Fibroblast of skin of abdomen (primary cell): ENCODE measurements around the gene GTF2IRD1.
A peak's percentile ranks its signal among the peaks of the same experiment; 100 is the strongest.
"Not testable (repeated sequence)": the region's sequence is repeated elsewhere in the genome, so short reads cannot be mapped to it uniquely, and the experiment has no call there.

Experiments used
- DNase-seq: peaks from one replicate; pipeline ENCODE4 v3.0.0-alpha.2; 2013

Gene GTF2IRD1

DNA sequence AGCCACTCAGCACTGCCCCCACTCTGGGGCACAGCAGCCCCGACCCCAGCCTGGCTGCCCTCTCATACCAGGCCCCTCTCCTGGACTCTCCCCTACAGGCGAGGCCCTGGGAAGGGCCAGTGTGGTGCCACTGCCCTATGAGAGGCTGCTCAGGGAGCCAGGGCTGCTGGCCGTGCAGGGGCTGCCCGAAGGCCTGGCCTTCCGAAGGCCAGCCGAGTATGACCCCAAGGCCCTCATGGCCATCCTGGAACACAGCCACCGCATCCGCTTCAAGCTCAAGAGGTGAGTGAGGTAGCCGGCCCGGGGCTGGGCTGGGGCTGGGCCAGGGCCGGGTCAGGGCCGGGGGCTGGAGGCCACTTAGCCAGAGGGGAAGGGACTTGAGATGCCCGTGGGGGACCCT, 64.3 kb downstream of the GTF2IRD1 start:
- DNase-seq: no peak

DNA sequence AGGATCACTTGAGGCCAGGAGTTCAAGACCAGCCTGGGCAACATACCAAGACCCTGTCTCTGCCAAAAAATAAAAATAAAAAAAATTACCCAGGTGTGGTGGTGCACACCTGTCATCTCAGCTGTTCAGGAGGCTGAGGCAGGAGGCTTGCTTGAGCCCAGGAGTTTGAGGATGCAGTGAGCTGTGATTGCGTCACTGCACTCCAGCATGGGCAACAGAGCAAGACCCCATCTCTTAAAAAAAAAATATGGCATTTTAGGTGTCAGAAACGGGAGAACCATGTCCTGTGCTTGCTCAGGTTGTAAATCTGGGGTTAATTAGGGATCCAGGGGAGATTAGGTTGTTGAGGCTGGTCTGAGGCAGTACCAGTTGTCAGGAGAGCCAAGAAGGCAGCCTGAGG, 64.9 kb downstream of the GTF2IRD1 start:
- no peak for DNase-seq

DNA sequence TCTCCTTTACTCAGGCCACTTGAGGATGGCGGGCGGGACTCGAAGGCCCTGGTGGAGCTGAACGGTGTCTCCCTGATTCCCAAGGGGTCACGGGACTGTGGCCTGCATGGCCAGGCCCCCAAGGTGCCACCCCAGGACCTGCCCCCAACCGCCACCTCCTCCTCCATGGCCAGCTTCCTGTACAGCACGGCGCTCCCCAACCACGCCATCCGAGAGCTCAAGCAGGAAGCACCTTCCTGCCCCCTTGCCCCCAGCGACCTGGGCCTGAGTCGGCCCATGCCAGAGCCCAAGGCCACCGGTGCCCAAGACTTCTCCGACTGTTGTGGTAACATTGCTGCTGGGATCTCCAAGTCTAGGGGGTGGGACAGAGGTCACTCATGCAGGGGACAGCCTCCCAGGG, 65.7 kb downstream of the GTF2IRD1 start:
- no peak for DNase-seq

DNA sequence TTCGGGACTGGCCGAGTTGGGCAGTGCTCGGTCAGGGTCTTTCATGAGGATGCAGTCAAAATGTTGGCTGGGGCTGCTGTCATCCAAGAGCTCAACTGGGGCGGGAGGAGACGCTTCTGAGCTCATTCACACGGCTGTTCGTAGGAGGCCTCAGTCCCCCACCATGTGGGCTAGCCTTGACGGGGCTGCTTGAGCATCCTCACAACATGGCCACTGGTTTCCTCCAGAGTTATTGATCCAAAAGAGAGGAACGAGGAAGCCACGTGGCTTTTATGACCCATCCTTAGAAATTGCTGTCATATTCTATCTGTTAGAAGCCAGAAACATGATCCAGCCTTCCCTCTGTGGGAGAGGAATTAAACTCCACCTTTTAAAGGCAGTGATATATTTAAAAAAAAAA, 68.1 kb downstream of the GTF2IRD1 start:
- no peak for DNase-seq

DNA sequence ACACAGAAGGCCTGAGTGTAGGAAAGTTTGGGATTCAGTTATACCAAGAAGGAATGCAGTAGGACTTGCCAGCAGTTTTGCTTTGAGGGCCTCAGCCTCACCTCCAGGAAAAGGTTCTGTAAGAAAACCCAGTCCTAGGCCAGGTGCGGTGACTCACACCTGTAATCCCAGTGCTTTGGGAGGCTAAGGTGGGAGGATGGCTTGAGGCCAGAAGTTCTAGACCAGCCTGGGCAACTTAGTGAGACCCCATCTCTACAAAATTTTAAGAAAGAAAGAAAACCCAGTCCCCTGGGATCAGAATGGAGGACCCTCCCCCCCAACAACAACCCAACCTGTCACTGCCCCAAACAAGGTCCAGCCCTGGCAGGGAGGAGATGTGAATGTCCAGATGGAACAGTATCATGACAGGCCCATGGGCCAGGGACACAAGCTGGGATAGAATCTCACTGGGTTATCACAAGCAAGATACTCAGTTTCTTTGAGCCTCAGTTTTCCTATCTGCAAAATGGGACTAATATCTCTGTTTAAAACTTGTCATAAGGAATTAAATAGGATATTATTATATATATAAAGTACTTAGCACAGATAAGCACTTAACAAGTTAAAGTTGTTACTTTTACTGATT, 68.7 kb downstream of the GTF2IRD1 start:
- no peak for DNase-seq

DNA sequence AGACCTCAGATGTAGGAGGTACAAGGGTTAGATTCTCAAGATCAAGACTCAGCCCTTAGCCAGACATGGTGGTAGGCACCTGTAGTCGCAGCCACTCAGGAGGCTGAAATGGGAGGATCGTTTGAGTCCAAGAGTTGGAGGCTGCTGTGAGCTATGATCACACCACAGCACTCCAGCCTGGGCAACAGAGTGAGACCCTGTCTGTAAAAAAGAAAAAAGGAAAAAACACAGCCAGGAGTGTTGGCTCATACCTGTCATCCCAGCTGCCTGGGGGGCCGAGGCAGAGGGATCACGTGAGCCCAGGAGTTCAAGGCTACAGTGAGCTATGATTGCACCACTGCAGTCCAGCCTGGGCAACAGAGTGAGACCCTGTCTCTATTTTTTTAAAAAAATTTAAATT, 69.3 kb downstream of the GTF2IRD1 start:
- DNase-seq: no peak

DNA sequence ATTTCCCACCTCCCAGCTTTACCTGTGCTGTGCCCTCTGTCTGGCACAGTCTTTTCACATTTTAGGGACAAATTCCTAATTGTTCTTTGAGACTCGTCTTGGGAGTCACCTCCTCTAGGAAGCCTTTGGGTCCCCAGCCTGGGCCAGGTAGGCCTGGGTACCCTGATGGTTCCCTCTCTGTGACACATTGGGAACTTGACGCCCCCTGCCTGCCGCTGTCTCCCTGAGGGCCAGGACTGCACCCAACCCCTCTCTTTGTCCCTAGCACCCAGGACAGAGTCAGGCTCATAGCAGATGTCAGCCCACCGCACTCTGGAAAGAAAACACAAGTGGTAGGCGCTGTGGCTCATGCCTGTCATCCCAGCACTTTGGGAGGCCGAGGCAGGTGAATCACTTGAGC, 71.4 kb downstream of the GTF2IRD1 start:
- no peak for DNase-seq

DNA sequence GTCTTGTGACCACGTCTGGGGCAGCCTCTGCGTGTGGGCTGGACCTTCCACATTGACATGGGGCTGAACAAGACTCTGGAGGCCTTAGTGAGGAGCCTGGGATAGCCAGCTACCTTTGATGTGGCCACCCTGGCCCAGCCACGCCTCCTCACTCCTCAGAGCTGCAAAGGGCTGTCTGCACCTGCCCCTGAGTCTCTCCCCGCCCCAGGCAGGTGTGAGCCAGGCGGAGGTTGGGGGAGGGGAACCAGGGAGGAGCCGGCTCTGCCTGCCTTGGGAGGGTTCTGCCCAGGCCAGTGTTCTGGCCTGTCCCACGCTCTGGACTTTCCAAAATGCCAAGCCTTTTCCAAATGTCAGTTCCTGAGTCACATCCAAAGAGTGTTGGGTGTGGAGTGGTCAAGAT, 72.2 kb downstream of the GTF2IRD1 start:
- DNase-seq: no peak

DNA sequence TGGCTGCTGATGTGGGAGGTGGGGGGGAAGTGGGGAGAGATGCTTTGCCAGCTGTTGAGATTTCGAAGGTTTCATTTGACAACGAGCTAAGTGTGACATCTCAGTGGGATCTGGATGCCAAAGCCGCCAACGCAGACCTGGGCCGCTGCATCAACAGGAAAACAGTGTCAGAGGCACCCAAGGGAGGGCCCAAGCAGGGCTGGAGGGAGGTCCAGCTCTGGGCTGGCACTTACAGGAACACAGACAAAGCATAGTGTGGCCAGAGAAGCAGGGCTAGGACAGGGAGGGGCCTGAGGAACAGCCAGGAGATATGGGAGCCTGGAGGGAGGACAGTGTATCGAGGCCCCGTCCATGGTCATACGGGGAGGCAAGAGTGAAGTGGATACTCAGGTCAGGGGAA, 73.1 kb downstream of the GTF2IRD1 start:
- DNase-seq: no peak

DNA sequence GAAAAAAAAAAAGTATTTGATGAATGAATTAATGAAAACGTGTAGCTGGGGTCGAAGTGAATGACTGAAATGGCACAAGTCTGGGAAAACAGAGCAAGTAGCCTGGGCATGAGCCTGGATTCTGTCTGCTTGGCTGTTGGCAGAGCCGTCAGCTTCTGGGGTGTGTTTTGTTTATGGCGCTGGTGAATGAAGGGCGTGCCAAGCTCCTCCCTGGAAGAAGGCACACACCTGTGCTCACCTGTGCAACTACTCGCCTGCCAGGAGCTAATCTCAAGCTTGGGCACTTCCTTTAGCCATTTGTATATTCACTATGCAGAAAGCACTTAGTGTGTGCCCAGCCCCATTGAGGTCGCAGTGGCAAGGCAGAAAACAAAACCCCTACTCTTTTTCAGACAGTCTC, 74.1 kb downstream of the GTF2IRD1 start:
- DNase-seq: no peak

DNA sequence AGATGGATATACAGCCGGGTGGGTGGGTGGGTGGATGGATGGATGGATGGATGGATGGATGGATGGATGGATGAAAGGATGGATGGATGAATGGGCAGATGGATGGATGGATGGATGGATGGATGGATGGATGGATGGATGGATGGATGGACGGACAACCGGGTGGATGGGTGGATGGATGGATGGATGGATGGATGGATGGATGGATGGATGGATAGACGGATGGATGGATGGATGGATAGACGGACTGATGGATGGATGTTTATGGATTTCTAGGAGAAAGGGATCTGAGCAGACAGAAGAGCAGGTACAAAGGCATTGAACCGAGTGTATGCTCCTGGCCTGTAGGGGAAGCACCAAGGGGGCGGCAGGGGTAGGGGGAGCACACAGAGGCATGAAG, 75.1 kb downstream of the GTF2IRD1 start:
- not testable (repeated sequence) for DNase-seq

DNA sequence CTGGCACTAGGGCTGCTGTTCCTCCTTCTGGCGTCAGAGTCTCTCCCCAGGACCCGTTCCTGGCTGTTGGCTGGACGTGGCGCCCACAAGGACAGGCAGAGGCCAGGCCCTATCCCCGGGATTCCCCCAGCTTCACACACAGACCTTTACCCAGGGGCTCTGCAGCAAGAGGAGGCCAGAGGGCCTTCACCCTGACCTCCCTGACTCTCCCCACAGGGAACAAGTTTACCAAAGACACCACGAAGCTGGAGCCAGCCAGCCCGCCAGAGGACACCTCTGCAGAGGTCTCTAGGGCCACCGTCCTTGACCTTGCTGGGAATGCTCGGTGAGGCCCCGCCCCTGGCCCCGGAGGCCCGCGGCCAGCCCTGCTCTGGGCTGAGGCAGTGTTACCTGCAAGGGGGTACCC, 82.2 kb downstream of the GTF2IRD1 start:
- DNase-seq: no peak

DNA sequence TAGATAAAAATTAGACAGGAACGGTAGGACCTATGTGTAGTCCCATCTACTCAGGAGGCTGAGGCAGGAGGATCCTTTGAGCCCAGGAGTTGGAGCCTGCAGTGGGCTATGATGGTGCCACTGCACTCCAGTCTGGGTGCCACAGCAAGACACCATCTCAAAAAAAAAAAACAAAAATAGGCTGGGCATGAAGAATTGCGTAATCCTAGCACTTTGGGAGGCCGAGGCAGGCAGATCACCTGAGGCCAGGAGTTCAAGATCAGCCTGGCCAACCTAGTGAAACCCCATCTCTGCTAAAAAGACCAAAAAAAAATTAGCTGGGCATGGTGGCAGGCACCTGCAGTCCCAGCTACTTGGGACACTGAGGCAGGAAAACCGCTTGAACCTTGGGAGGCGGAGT, 88.2 kb downstream of the GTF2IRD1 start:
- not testable (repeated sequence) for DNase-seq

DNA sequence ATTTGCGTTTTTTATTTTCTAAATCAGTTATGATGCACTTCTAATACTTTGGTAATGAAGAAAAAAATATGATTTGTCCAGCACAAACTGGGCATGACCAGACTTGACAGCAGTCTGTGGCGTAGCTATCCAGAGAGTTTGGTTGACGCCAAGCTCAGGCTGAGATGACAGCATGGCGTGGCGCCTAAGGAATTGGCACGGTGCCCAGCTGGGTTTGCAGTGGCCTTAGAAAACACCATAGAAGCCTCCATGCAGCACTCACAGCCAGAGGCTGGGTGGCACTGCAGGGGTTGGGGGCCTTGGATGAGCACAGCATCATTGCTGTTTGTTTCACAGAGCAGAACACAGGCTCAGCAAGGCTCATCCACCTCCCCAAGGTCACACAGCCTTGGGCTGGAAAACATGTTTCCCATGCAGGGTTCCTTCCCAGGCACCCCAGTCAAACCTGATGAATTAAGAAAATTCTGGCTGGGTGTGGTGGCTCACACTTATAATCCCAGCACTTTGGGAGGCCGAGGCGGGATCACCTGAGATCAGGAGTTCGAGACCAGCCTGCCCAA, 88.9 kb downstream of the GTF2IRD1 start:
- no peak for DNase-seq

DNA sequence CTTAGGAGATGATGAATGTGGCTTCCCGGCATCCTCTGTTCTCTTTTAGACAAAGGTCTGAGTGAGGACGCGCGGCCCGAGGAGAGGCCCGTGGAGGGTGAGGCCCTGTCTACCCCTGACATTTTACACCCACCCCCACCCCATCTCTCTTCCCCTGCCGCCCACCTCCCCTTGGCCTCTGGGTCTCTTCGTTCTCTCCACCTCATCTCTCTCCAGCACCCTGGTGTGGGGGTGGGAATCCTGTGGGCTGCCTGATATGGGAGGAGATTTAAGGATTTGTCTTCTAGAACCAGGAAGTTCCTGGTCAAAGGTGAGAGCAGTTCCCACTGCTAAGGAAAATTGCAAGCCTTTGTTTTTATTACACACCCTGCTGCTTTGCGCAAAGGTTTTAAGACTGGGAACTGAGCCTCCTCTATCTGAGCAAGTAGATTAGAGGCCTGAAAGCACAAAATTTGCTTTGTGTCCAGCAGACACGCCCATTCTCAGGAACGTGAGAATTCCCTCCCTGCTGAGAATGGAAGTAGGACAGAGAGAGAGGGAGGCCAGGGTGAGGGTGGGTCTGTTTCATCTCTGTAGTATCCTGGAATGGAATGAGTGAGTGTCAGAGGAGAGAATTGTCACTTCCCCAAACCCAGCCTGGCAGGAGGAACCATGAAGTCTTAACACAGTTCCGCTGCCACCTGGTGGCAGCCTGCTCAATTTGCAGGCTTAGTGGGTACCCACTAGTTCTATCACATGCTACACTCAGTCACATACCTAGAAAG, 91.2 kb downstream of the GTF2IRD1 start:
- peak; percentile 27 for DNase-seq

DNA sequence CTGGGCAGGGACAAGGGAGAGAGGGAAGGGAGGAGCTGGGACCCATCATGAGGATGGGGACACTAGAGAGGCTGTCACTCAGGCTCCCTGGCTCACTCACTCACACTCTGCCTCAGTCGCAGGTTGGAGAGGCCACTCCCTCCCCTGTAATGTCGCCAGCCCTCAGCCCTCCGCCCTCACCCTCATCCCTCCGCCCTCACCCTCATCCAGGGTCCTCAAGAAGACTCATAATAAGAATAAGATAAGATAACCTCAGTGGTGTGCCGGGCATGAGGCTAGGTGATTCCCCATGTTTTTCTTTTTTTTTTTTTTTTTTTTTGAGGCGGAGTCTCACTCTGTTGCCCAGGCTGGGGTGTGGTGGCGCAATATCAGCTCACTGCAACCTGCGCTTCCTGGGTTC, 92.2 kb downstream of the GTF2IRD1 start:
- DNase-seq: no peak

DNA sequence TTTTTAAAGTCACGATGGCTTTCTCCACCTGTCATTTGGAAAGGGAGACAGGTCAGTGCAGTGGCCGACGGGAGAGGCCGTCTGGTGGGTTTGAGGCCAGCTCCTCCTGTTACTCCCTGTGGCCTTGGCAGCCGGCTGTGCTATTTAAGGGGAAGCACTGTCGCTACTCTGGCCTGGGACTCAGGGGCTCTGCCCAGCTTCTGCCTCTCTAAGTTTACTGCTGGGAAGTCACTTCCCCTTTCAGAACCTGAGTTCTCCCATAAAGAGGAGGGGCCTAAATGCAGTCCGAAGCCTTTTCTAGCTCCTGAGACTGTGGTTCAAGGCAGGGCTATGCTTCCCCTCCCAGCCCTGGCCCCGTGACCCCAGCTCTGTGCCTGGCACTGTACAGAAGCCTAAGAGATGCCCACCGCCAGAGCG, 99.9 kb downstream of the GTF2IRD1 start:
- DNase-seq: not testable (repeated sequence)

DNA sequence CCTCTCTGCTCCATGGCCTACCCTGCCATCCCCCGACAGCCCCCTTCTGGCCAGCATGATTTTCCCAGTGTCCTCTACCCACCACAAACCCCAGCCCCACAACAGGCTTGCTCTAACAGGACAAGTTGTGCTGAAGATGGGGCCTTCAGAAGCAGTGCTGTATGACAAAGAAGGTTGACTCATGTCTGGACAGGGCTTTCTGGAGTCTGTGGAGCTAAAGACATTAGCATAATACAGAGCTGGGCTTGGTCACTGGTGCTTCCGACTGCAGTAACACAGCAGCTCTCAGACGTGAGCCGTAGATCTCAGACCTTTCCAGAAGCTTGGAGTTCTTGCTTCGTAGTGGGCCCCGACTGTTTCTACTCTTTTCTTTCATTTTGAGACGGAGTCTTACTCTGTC, 100.5 kb downstream of the GTF2IRD1 start:
- no peak for DNase-seq

DNA sequence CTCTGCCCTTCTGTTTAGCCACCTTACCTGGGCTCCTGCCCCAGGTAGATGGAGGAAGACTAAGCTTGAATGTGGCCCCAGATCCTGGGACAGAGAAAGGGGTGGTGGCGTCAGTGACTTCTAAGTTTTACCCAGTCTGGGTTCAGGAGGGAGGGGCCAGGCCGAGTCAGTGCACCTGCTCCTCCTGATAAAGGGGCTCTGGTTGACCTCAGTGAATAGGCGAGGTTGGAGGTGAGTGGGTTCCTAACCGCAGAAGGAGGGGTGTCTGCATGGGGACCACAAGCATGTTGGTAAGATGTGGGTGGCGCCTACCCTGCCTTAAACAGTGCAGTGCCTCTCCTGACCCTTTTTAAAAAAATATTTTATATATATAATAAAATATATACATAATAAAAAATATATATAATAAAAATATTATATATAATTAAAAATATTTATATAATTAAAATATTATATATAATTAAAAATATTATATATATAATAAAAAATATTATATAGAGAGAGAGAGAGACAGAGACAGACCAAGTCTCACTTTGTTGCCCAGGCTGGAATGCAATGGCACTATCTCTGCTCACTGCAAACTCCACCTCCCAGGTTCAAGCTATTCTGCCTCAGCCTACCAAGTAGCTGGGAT, 106.5 kb downstream of the GTF2IRD1 start:
- DNase-seq: no peak

DNA sequence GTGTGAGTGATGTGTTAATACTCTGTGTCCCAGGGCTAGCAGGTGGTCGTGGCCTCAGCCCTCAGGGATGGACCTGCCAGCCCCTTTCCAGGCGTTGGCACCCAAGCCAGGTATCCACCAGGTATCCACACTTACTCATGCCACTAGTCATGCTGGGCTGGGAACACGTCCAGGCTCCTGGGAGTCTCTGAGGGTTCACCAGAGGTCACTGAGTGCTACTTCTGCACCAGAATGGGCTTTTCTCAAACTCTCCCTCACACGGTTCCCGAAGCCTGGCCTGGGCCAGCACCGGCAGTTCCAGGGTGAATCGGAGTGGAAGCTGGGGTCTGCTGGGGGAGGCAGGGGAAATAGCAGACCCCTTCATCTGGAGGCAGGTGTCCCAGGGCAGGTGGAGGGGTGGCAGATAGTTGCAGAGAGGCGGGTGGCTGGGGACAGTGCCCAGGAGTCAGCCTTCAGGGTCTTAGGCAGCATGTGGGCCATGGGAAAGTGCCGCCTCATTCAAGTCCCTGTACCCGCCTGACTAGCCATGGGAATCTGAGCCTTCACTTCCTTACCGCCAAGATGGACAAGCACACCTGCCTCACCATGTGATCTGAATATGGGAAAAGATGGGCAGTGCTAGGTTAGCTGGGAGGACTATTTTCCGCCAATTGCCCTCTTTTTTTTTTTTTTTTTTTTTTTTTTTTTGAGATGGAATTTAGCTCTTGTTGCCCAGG, 108.3 kb downstream of the GTF2IRD1 start:
- DNase-seq: no peak

DNA sequence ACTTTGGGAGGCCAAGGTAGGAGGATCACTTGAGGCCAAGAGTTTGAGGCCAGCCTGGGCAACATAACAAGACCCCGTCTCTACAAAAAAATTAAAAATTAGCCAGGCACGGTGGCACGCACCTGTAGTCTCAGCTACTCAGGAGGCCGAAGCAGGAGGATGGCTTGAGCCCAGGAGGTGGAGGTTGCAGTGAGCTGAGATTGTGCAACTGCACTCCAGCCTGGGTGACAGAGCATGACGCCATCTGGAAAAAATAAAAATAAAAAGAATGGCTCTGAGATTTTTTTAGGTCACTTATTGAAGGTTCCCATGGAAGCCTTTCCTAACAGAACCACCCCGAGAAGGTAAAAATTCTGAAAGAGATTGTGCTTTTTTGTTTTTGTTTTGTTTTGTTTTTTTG, 109.9 kb downstream of the GTF2IRD1 start:
- not testable (repeated sequence) for DNase-seq

DNA sequence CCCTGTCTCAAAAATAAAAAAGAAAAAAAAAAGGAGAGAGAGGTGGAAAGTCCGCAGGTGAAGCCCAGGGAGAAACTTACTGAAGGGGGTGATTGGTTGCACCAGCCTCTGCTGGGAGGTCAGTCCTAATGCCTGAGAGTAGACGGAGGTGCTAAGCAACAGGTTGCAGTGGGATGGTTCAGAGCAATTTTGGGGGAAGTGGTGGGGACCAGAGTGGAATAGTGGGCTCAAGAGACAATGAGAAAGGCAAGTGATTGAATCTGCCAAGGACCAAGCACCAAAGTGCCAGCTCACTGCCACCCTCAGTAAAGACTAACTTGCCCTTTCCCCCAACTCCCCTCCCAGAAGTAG, 113.6 kb downstream of the GTF2IRD1 start:
- DNase-seq: no peak

DNA sequence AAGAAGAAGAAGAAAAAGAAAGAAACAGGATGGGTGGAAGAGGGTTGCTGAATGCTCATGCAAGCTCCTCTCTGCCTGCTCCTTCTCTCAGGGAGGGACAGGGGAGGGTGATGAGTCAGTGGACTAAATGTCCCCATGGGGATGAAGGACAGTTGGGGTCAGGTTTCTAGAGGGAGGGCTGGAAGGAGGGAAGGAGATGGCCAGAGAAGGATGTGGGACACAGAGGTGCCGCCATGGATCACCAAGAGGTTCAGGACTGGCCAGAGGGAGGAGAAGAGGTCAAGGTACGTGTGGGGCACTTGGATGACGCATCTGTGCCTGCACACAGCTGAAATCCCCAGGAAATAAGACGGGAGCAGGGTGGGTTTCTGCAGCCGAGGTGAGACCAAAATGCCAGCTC, 115.0 kb downstream of the GTF2IRD1 start:
- no peak for DNase-seq
